A673 (cell line): ENCODE results near the gene PARP15. TPM values are rescaled to one million over a fixed set of nuclear protein-coding genes. Genes with fewer than 3 reads are reported as not detected.
"Not testable (repeated sequence)": the region's sequence is repeated elsewhere in the genome, so short reads cannot be mapped to it uniquely, and the experiment has no call there.

ENCODE experiments used
- BruUV-seq: library from RNA; stranded (reverse); fragments of 400-500 nt; replicated peaks from 2 replicates; lab custom pipeline; 2021; lab: Mats Ljungman, UMichigan
- CTCF ChIA-PET: fragments of 300-600 bp; sonication (Branson Sonifier 250); formaldehyde crosslinking; loops from one replicate; lab custom pipeline; 2022; ENCODE audit warnings: antibody characterized with exemption; lab: Charles Lee
- POLR2A ChIA-PET: fragments of 300-600 bp; sonication (Branson Sonifier 250); formaldehyde crosslinking; loops from one replicate; lab custom pipeline; 2022; ENCODE audit warnings: antibody characterized with exemption; ENCODE audit not compliant: low non-redundant PET; lab: Charles Lee
- DNase-seq: peaks from one replicate; pipeline ENCODE4 v3.0.0-alpha.2; 2015; ENCODE audit warnings: low spot score
- H3K27ac ChIP-seq: fragments of 200-600 bp; sonication (generic); 2 replicates; pipeline ENCODE4 v1.5.1; 2016; ENCODE audit warnings: mixed run types, low read depth, mild to moderate bottlenecking, mixed read lengths, antibody characterized with exemption, low read length; ENCODE audit not compliant: poor library complexity, severe bottlenecking
- H3K27me3 ChIP-seq: fragments of 200-600 bp; sonication (generic); replicated peaks from 2 replicates; pipeline ENCODE4 v1.6.1; 2017; ENCODE audit warnings: mixed run types, low read depth, mild to moderate bottlenecking, mixed read lengths, antibody characterized with exemption, low read length; ENCODE audit not compliant: insufficient read depth, poor library complexity
- H3K36me3 ChIP-seq: fragments of 200-600 bp; sonication (generic); 2 replicates; pipeline ENCODE4 v1.6.1; 2016; ENCODE audit warnings: mixed run types, mild to moderate bottlenecking, mixed read lengths, antibody characterized with exemption, low read length; ENCODE audit not compliant: insufficient read depth, poor library complexity, severe bottlenecking
- H3K4me1 ChIP-seq: fragments of 200-600 bp; sonication (generic); 2 replicates; pipeline ENCODE4 v1.6.1; 2017; ENCODE audit warnings: mixed run types, mild to moderate bottlenecking, mixed read lengths, antibody characterized with exemption, low read length; ENCODE audit not compliant: insufficient read depth, poor library complexity, severe bottlenecking
- H3K4me3 ChIP-seq: fragments of 200-600 bp; sonication (generic); 2 replicates; pipeline ENCODE4 v1.5.1; 2016; ENCODE audit warnings: low read depth, mixed run types, mild to moderate bottlenecking, mixed read lengths, low read length; ENCODE audit not compliant: poor library complexity, severe bottlenecking
- H3K9me3 ChIP-seq: fragments of 200-600 bp; sonication (generic); 2 replicates; pipeline ENCODE4 v1.6.1; 2016; ENCODE audit warnings: mixed run types, low read depth, mild to moderate bottlenecking, mixed read lengths, antibody characterized with exemption, low read length; ENCODE audit not compliant: poor library complexity, severe bottlenecking
- CTCF ChIP-seq: fragments of 300-800, 200-600 bp; sonication (generic); conservative IDR thresholded peaks from 2 replicates; pipeline ENCODE4 v1.5.1; 2017; ENCODE audit warnings: low read depth, mild to moderate bottlenecking, antibody characterized with exemption, low read length, moderate library complexity, mixed read lengths
- EZH2 ChIP-seq: fragments of 200-600 bp; sonication (generic); IDR thresholded peaks from 2 replicates; pipeline ENCODE4 v1.6.1; 2017; ENCODE audit warnings: borderline replicate concordance, low read depth, mild to moderate bottlenecking, mixed read lengths, antibody characterized with exemption, low read length; ENCODE audit not compliant: poor library complexity, severe bottlenecking
- intact Hi-C: fragments of 100-400 bp; cut with micrococcal nuclease; formaldehyde crosslinking; loops from one replicate; pipeline ENCODE4 v1.10.0; 2022; ENCODE audit not compliant: unreplicated experiment
- total RNA-seq: library from RNA; stranded (reverse); gene quantifications from 2 replicates; pipeline ENCODE4 v1.2.3, GENCODE V29; 2021

The PARP15 gene
- total RNA-seq, 1 experiment from 2014 or later, result not detected

- Histone ChIP-seq H3K36me3 (no peaks in the 10 kb centered on the region), H3K9me3 (no peaks in the 10 kb centered on the region), H3K4me1 (no peaks in the 10 kb centered on the region), H3K4me3 (no peak overlapping the region), H3K27me3 (no peaks in the 10 kb centered on the region), H3K27ac (no peak overlapping the region)
- intact Hi-C loops, result no loop called here
- POLR2A ChIA-PET, result no interaction called here
- no peak for TF ChIP-seq EZH2
- TF ChIP-seq CTCF, result no peak
- BruUV-seq, result no TSS peak
- CTCF ChIA-PET, result no interaction called here
- no peak for DNase-seq
Measured at GRCh38 chr3:122646146-122646988, 68.9 kb downstream of the PARP15 start.

GRCh38 chr3:122651233-122651907 is 73.9 kb downstream of the PARP15 start:
- POLR2A ChIA-PET, DNase-seq, H3K4me3 ChIP-seq, H3K36me3 ChIP-seq, H3K27me3 ChIP-seq, BruUV-seq, CTCF ChIA-PET, H3K4me1 ChIP-seq, intact Hi-C loops, H3K9me3 ChIP-seq, H3K27ac ChIP-seq: not testable (repeated sequence)

- CTCF ChIA-PET, H3K27me3 ChIP-seq, H3K36me3 ChIP-seq, H3K4me1 ChIP-seq, intact Hi-C loops, POLR2A ChIA-PET, H3K9me3 ChIP-seq, H3K27ac ChIP-seq, DNase-seq, H3K4me3 ChIP-seq, BruUV-seq: not testable (repeated sequence)
Measured at GRCh38 chr3:122651962-122652361, 74.5 kb downstream of the PARP15 start.

- H3K27me3 ChIP-seq, BruUV-seq, H3K27ac ChIP-seq, POLR2A ChIA-PET, H3K9me3 ChIP-seq, H3K4me3 ChIP-seq, H3K4me1 ChIP-seq, CTCF ChIA-PET, H3K36me3 ChIP-seq, DNase-seq, intact Hi-C loops: not testable (repeated sequence)
Measured at GRCh38 chr3:122658336-122658735, 80.9 kb downstream of the PARP15 start.
